K562 (cell line): ENCODE results near the gene TRIO. TPM values are rescaled to one million over a fixed set of nuclear protein-coding genes. Genes with fewer than 3 reads are reported as not detected.

ENCODE experiments used
- ATAC-seq: fragments of 200-7000 bp; cut with Tn5 transposase; 3 replicates; pipeline ENCODE4 v1.9.1; 2020; ENCODE audit warnings: moderate library complexity
- BruUV-seq: library from RNA; stranded (reverse); fragments of 400-500 nt; replicated peaks from 2 replicates; lab custom pipeline; 2021; lab: Mats Ljungman, UMichigan
- CTCF ChIA-PET: fragments of 300-600 bp; formaldehyde crosslinking; extraction: SDS; loops from one replicate; lab custom pipeline; 2021; ENCODE audit warnings: low intra/inter-chr PET ratio; lab: Yijun Ruan, JAX
- POLR2A ChIA-PET: fragments of 300-600, 350-650 bp; sonication (Branson Sonifier 250); formaldehyde crosslinking; extraction: SDS; loops from one replicate; lab custom pipeline; 2021; ENCODE audit warnings: antibody characterized with exemption, inconsistent platforms; lab: Yijun Ruan, JAX
- DNase-seq, 4 experiments: peaks; one replicate each; pipeline versions ENCODE4 v3.0.0 to v3.0.0-alpha.2; 2011 to 2018; ENCODE audit warnings: low spot score in 3 of 4, mixed read lengths in 3 of 4; ENCODE audit errors: extremely low read depth in 1 of 4
- FAIRE-seq: peaks from 2 replicates; lab custom pipeline; 2011; peaks lifted over from hg19 to GRCh38; lab: Jason Lieb, UNC
- H2AFZ ChIP-seq: 2 replicates; pipeline ENCODE4 v1.6.0; 2011; ENCODE audit warnings: low read depth, low read length, control low read depth, inconsistent platforms
- H3K27ac ChIP-seq: fragments of 200-600 bp; 3 replicates; pipeline ENCODE4 v1.8.0; 2011; ENCODE audit warnings: low read depth, mild to moderate bottlenecking, control low read depth, inconsistent platforms, low read length, moderate library complexity, mixed read lengths; ENCODE audit errors: extremely low read depth
- H3K27me3 ChIP-seq, 2 experiments: fragments of 300-600 bp in 1 of 2; 2 replicates in 1 of 2; 3 replicates in 1 of 2; pipeline versions ENCODE4 v1.6.0 to v1.8.0; 2011; ENCODE audit warnings: inconsistent platforms in 2 of 2, low read length in 2 of 2, mild to moderate bottlenecking in 1 of 2, mixed read lengths in 1 of 2, moderate library complexity in 1 of 2; ENCODE audit not compliant: control insufficient read depth in 2 of 2, insufficient read depth in 2 of 2
- H3K36me3 ChIP-seq: fragments of 300-600 bp; 3 replicates; pipeline ENCODE4 v1.8.0; 2011; ENCODE audit warnings: mild to moderate bottlenecking, low read length, inconsistent platforms; ENCODE audit not compliant: control insufficient read depth, insufficient read depth
- H3K4me1 ChIP-seq, 2 experiments: fragments of 200-600 bp in 1 of 2; replicated peaks in 1 of 2; 2 replicates in 1 of 2; 3 replicates in 1 of 2; pipeline versions ENCODE4 v1.5.1 to v1.8.0; 2011; ENCODE audit warnings: inconsistent platforms in 2 of 2, low read length in 2 of 2, mild to moderate bottlenecking in 1 of 2, mixed read lengths in 1 of 2, moderate library complexity in 1 of 2; ENCODE audit not compliant: control insufficient read depth in 2 of 2, insufficient read depth in 2 of 2
- H3K4me2 ChIP-seq: 2 replicates; pipeline ENCODE4 v1.6.1; 2011; ENCODE audit warnings: low read length, control low read depth, inconsistent platforms, mixed read lengths; ENCODE audit not compliant: insufficient read depth
- H3K4me3 ChIP-seq: fragments of 200-600 bp; sonication (generic), shearing (Covaris generic); 2 replicates; pipeline ENCODE4 v1.5.1; 2016; ENCODE audit warnings: control low read depth, inconsistent platforms
- H3K79me2 ChIP-seq: fragments of 200-600 bp; 3 replicates; pipeline ENCODE4 v1.8.0; 2011; ENCODE audit warnings: low read length, inconsistent platforms; ENCODE audit not compliant: control insufficient read depth, insufficient read depth
- H3K9ac ChIP-seq, 2 experiments: 2 replicates each; pipeline versions ENCODE4 v1.6.0 to v1.6.1; 2011; ENCODE audit warnings: low read depth in 2 of 2, low read length in 2 of 2, control low read depth in 1 of 2, inconsistent platforms in 1 of 2, mild to moderate bottlenecking in 1 of 2, mixed read lengths in 1 of 2; ENCODE audit not compliant: insufficient read depth in 1 of 2
- H3K9me1 ChIP-seq: one replicate; pipeline ENCODE4 v1.6.0; 2011; ENCODE audit warnings: inconsistent platforms, mild to moderate bottlenecking, low read length, moderate library complexity; ENCODE audit not compliant: control insufficient read depth, insufficient read depth
- H3K9me3 ChIP-seq: replicated peaks from 2 replicates; pipeline ENCODE4 v1.5.1; 2011; ENCODE audit warnings: low read depth, low read length, inconsistent platforms; ENCODE audit not compliant: control insufficient read depth, insufficient read depth
- H4K20me1 ChIP-seq: replicated peaks from 2 replicates; pipeline ENCODE4 v1.6.1; 2011; ENCODE audit warnings: low read length, inconsistent platforms, mixed read lengths; ENCODE audit not compliant: control insufficient read depth, insufficient read depth
- ARHGAP35 ChIP-seq: fragments of 450-650 bp; IDR thresholded peaks from 2 replicates; pipeline ENCODE4 v1.6.1; 2018; ENCODE audit not compliant: partially characterized antibody
- ARID3B ChIP-seq: fragments of 250-450 bp; sonication (Bioruptor Pico); IDR thresholded peaks from 2 replicates; pipeline ENCODE4 v1.4.0; 2020; ENCODE audit warnings: borderline replicate concordance
- HDAC1 ChIP-seq, 2 experiments: fragments of 450-650 bp; IDR thresholded peaks; 2 replicates each; pipeline ENCODE4 v1.6.1; 2016 to 2017; ENCODE audit warnings: inconsistent platforms in 1 of 2, mild to moderate bottlenecking in 1 of 2, moderate library complexity in 1 of 2
- RBM17 ChIP-seq: fragments of 200-400 bp; formaldehyde crosslinking; IDR thresholded peaks from 2 replicates; pipeline ENCODE4 v1.6.1; 2017; ENCODE audit warnings: low read depth, mild to moderate bottlenecking, low read length, borderline replicate concordance
- STAG1 ChIP-seq: sonication (generic); formaldehyde crosslinking; IDR thresholded peaks from 2 replicates; pipeline ENCODE4 v1.5.0; 2020; ENCODE audit warnings: missing genetic modification reagents, borderline replicate concordance
- ZBTB1 ChIP-seq: sonication (generic); formaldehyde crosslinking; IDR thresholded peaks from 2 replicates; pipeline ENCODE4 v1.8.1; 2023; ENCODE audit warnings: missing genetic modification reagents, low read depth, mild to moderate bottlenecking, borderline replicate concordance
- ZNF12 ChIP-seq: sonication (generic); formaldehyde crosslinking; IDR thresholded peaks from 2 replicates; pipeline ENCODE4 v1.4.0; 2020; ENCODE audit warnings: mild to moderate bottlenecking, missing genetic modification reagents
- ZNF217 ChIP-seq: sonication (generic); formaldehyde crosslinking; IDR thresholded peaks from 2 replicates; pipeline ENCODE4 v1.8.0; 2022; ENCODE audit warnings: mild to moderate bottlenecking, missing genetic modification reagents
- ZNF507 ChIP-seq: conservative IDR thresholded peaks from 2 replicates; pipeline ENCODE4 v1.6.1; 2017; ENCODE audit warnings: missing genetic modification characterization, missing compliant biosample characterization
- WGBS: fragments of 100-300 bp; shearing (Covaris generic); methylation state at CpG from one replicate; pipeline ENCODE4 v1.1.6; 2016; ENCODE audit warnings: low coverage, mixed read lengths; ENCODE audit not compliant: insufficient coverage; ENCODE audit errors: missing lambda C conversion rate; 5-methylcytosine and 5-hydroxymethylcytosine counted together
- in situ Hi-C: fragments of 300-500 bp; cut with MboI; formaldehyde crosslinking; loops from 4 replicates; pipeline ENCODE4 v1.15.0; 2018; ENCODE audit warnings: inconsistent platforms, mixed read lengths
- intact Hi-C: fragments of 100-400 bp; cut with micrococcal nuclease; formaldehyde crosslinking; loops from 2 replicates; pipeline ENCODE4 v1.14.2; 2022
- polyA plus RNA-seq, 8 experiments: library from polyadenylated mRNA; depleted of rRNA in 4 of 8; stranded (reverse) in 5 of 8; unstranded in 3 of 8; fragments of >200 nt; fragmentation: Nextera tagmentation in 2 of 8; fragmentation: Illumina TruSeq in 1 of 8; extraction: Ambion mirVana in 2 of 8; extraction: Trizol in 1 of 8; gene quantifications; 2 replicates each; pipeline versions ENCODE4 v1.2.1 to v1.2.3, GENCODE V29; 2011 to 2014; ENCODE audit warnings: inconsistent platforms in 1 of 8, missing spikeins in 1 of 8
- total RNA-seq, 7 experiments: library from RNA; depleted of rRNA in 6 of 7; stranded (reverse); fragments of >200 nt in 6 of 7; fragmentation: Illumina TruSeq in 2 of 7; extraction: Trizol in 2 of 7; gene quantifications; 2 replicates each; pipeline versions ENCODE4 v1.2.1 to v1.2.3, GENCODE V29; 2011 to 2021; ENCODE audit warnings: low replicate concordance in 1 of 7

Gene TRIO
- total and polyA plus RNA-seq, 9 of the 15 experiments (the other 6 are each of a cell fraction or from before 2014, with no cell fraction given), result 0.24 to 5.0 (median 1.1) TPM

- TF ChIP-seq ZBTB1 (CRISPR knock-in tag) (no peak), ZNF217 (CRISPR knock-in tag) (no peak), ARHGAP35 (no peak), HDAC1 (IDR thresholded peaks at IDR 0.05) (no peak)
These were observed 21.1 kb upstream of the TRIO start (continued) for GRCh38 chr5:14122089-14122488.

GRCh38 chr5:14123551-14123950, 19.6 kb upstream of the TRIO start:
- no peak for DNase-seq
- BruUV-seq, result no TSS peak
- Histone ChIP-seq H2AFZ (no peak overlapping the region), H3K27me3 (no peaks in the 10 kb centered on the region), H3K9me3 (no peaks in the 10 kb centered on the region), H4K20me1 (no peaks in the 10 kb centered on the region), H3K4me3 (no peak overlapping the region), H3K79me2 (no peaks in the 10 kb centered on the region), H3K4me2 (no peak overlapping the region), H3K27ac (no peak overlapping the region), H3K36me3 (no peaks in the 10 kb centered on the region), H3K9me1 (no peaks in the 10 kb centered on the region), H3K9ac (no peak overlapping the region), H3K4me1 (no peaks in the 10 kb centered on the region)
- CTCF ChIA-PET, result no interaction called here
- no peak for TF ChIP-seq ARID3B
- TF ChIP-seq ZNF12 (CRISPR knock-in tag), result no peak
- TF ChIP-seq STAG1 (CRISPR knock-in tag), result no peak
- no peak for TF ChIP-seq ZNF507
- TF ChIP-seq RBM17, result no peak
- no peak for ATAC-seq
- in situ Hi-C loops, result no loop called here
- POLR2A ChIA-PET, result no interaction called here
- intact Hi-C loops, result no loop called here
- FAIRE-seq, result no peak
- WGBS, result 0% methylated on average over 4 of the region's 4 CpGs
